ENCODE results near the gene KDM4C. TPM values are rescaled to one million over a fixed set of nuclear protein-coding genes. Genes with fewer than 3 reads are reported as not detected.

Gene KDM4C
- total and polyA plus RNA-seq, 2 of the 8 experiments (the other 6 are each of a cell fraction or from before 2014, with no cell fraction given): 13.0 to 26.1 TPM

- Histone ChIP-seq H3K18ac (ENCODE audit: extremely low read depth, low read length) (no peak overlapping the region), H3K27ac (ENCODE audit: low read depth, low read length) (no peak overlapping the region), H4K20me1 (replicated peaks in 1 of 2; ENCODE audit: control insufficient read depth in 1 of 2, insufficient read depth in 2 of 2, low read length in 2 of 2) (no peaks in the 10 kb centered on the region), H2BK5ac (ENCODE audit: low read depth, low read length) (0 out of 2 replicates have a peak overlapping the region, but pooled peaks have one; percentile 38), H2BK12ac (ENCODE audit: low read depth, low read length) (peak overlapping the region; percentile 82; the same call in 1 of the 2 replicates), H2AK5ac (ENCODE audit: low read depth, low read length) (no peak overlapping the region), H2BK20ac (ENCODE audit: low read length) (0 out of 2 replicates have a peak overlapping the region, but pooled peaks have one; percentile 15), H3K79me1 (ENCODE audit: low read depth, low read length) (peaks cover 6% of the 10 kb centered on the region; the same call in 1 of the 2 replicates), H3K4me2 (ENCODE audit: insufficient read depth in 1 of 2, low read depth in 2 of 2, low read length in 2 of 2) (no peak overlapping the region), H3K4me3 (ENCODE audit: extremely low read depth in 1 of 4, insufficient read depth in 2 of 4, low read depth in 3 of 4, low read length in 4 of 4) (no peak overlapping the region), H4K5ac (ENCODE audit: insufficient read length, low read depth, low read length) (no peak overlapping the region), H2AFZ (ENCODE audit: low read length) (no peak overlapping the region), H3K36me3 (ENCODE audit: control insufficient read depth in 2 of 4, insufficient read depth in 4 of 4, low read length in 3 of 4) (no peaks in the 10 kb centered on the region), H2BK120ac (replicated peaks; ENCODE audit: low read depth, low read length) (peak overlapping the region; percentile 9), H3K23ac (ENCODE audit: insufficient read length) (no peak overlapping the region), H3K23me2 (ENCODE audit: low read depth, low read length) (no peaks in the 10 kb centered on the region), H3K9ac (replicated peaks in 1 of 4; ENCODE audit: extremely low read depth in 1 of 4, low read depth in 3 of 4, low read length in 3 of 4) (no peak overlapping the region), H3K56ac (replicated peaks; ENCODE audit: insufficient read length, low read depth, low read length) (no peak overlapping the region), H3K79me2 (ENCODE audit: control insufficient read depth in 1 of 2, insufficient read depth in 2 of 2, low read length in 2 of 2) (peaks cover 3 to 73% of the 10 kb centered on the region in 2 experiments; a peak in 3 of 4 replicates), H4K91ac (replicated peaks; ENCODE audit: insufficient read length, low read length) (no peak overlapping the region), H3K9me3 (ENCODE audit: insufficient read depth in 2 of 2, low read depth in 1 of 2, low read length in 1 of 2) (no peaks in the 10 kb centered on the region), H4K8ac (ENCODE audit: extremely low read depth, insufficient read depth, low read length) (no peak overlapping the region), H3K27me3 (replicated peaks in 1 of 4; ENCODE audit: control insufficient read depth in 3 of 4, extremely low read depth in 1 of 4, insufficient read depth in 3 of 4, low read length in 3 of 4) (no peaks in the 10 kb centered on the region), H3K4me1 (replicated peaks in 1 of 4; ENCODE audit: control insufficient read depth in 3 of 4, insufficient read depth in 4 of 4, low read length in 3 of 4) (peaks cover 2 to 29% (median 18%) of the 10 kb centered on the region in 4 experiments; a peak in 6 of 7 replicates), H3K14ac (ENCODE audit: insufficient read length) (no peak overlapping the region), H3K4ac (replicated peaks; ENCODE audit: insufficient read length, low read depth, low read length) (no peak overlapping the region), H2BK15ac (ENCODE audit: low read length) (no peak overlapping the region)
- POLR2A ChIA-PET (ENCODE audit: partially characterized antibody): interaction anchor here (1.7 kb wide), 1 partner anchor 23 kb away, joined by 3 read pairs; the partner anchor contains the start of gene KDM4C
- WGBS, 2 experiments (ENCODE audit: extremely low coverage in 1 of 2, insufficient coverage in 1 of 2, insufficient read length in 1 of 2, insufficient replicate concordance in 2 of 2, low coverage in 1 of 2, low lambda C conversion rate in 2 of 2, missing lambda C conversion rate in 1 of 2): 95% methylated on average over 2 of the region's 4 CpGs; no CpG with 5 or more reads in 1 of the 2 experiments
- no peak for TF ChIP-seq RFX5 (IDR thresholded peaks at IDR 0.05; ENCODE audit: borderline replicate concordance, low read depth, low read length)
- TF ChIP-seq MAFK (IDR thresholded peaks at IDR 0.05; ENCODE audit: low read depth, low read length): no peak
- no peak for TF ChIP-seq NANOG (IDR thresholded peaks at IDR 0.05; ENCODE audit: insufficient read depth, low read depth, low read length, poor library complexity, severe bottlenecking)
- no peak for TF ChIP-seq ZNF274 (IDR thresholded peaks at IDR 0.05; ENCODE audit: borderline replicate concordance, extremely low read depth, low read length)
- no peak for TF ChIP-seq YY1 (IDR thresholded peaks at IDR 0.05; ENCODE audit: low read depth, low read length)
- DNase-seq (ENCODE audit: low read depth in 1 of 2, low spot score in 2 of 2) (no peak), FAIRE-seq (no peak)
- CTCF ChIA-PET (ENCODE audit: partially characterized antibody): interaction anchor here (0.9 to 1.4 kb wide), 2 partner anchors 12 to 36 kb away, joined by 3 read pairs; no protein-coding TSS in a partner anchor
Measured at GRCh38 chr9:6780690-6781089, 22.9 kb downstream of the KDM4C start.

Data from H1 (cell line).